ENCODE data around the gene SETD6. TPM values are rescaled to one million over a fixed set of nuclear protein-coding genes. Genes with fewer than 3 reads are reported as not detected.

SETD6 gene
- total and polyA plus RNA-seq, 2 of the 13 experiments (the other 11 are each of a cell fraction or from before 2014, with no cell fraction given), result 24.0 to 25.7 TPM

DNA sequence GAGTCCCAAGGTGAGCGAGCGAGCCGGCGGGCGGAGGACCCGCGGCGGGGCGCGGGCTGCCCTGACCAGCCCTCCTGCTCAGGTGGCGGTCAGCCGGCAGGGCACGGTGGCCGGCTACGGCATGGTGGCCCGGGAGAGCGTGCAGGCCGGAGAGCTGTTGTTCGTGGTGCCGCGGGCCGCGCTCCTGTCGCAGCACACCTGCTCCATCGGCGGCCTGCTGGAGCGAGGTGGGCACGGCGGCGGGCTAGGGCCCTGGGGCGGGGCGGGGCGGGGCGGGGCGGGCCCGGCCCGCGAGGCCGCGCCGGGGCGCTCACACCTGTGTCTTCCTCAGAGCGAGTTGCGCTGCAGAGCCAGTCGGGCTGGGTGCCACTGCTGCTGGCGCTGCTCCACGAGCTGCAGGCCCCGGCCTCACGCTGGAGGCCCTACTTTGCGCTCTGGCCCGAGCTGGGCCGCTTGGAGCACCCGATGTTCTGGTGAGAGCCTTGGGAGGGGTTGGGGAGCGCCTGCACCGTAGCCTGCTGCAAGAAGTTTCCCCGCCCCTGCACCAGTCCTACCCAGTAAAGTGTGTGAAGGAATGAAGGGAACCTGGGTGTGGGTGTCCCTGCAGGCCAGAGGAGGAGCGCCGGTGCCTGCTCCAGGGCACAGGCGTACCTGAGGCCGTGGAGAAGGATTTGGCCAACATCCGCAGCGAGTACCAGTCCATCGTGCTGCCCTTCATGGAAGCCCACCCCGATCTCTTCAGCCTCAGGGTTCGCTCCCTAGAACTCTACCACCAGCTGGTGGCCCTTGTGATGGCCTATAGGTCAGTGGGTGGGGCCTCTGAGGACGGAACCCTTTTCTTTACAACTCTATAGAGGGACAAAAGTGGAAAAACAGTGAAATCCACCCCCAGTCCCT is 802 bp downstream of the SETD6 start (continued):
- no peak for TF ChIP-seq NFE2L1 (CRISPR knock-in tag; IDR thresholded peaks at IDR 0.05; ENCODE audit: borderline replicate concordance)
- TF ChIP-seq, protein P1, sequence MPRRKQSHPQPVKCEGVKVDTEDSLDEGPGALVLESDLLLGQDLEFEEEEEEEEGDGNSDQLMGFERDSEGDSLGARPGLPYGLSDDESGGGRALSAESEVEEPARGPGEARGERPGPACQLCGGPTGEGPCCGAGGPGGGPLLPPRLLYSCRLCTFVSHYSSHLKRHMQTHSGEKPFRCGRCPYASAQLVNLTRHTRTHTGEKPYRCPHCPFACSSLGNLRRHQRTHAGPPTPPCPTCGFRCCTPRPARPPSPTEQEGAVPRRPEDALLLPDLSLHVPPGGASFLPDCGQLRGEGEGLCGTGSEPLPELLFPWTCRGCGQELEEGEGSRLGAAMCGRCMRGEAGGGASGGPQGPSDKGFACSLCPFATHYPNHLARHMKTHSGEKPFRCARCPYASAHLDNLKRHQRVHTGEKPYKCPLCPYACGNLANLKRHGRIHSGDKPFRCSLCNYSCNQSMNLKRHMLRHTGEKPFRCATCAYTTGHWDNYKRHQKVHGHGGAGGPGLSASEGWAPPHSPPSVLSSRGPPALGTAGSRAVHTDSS (CRISPR knock-in tag; conservative IDR thresholded peaks at IDR 0.05), result no peak
- peak; percentile 22 for TF ChIP-seq SRSF4 (IDR thresholded peaks at IDR 0.05; ENCODE audit: low read depth, low read length, poor library complexity, severe bottlenecking)
- TF ChIP-seq, protein P2, sequence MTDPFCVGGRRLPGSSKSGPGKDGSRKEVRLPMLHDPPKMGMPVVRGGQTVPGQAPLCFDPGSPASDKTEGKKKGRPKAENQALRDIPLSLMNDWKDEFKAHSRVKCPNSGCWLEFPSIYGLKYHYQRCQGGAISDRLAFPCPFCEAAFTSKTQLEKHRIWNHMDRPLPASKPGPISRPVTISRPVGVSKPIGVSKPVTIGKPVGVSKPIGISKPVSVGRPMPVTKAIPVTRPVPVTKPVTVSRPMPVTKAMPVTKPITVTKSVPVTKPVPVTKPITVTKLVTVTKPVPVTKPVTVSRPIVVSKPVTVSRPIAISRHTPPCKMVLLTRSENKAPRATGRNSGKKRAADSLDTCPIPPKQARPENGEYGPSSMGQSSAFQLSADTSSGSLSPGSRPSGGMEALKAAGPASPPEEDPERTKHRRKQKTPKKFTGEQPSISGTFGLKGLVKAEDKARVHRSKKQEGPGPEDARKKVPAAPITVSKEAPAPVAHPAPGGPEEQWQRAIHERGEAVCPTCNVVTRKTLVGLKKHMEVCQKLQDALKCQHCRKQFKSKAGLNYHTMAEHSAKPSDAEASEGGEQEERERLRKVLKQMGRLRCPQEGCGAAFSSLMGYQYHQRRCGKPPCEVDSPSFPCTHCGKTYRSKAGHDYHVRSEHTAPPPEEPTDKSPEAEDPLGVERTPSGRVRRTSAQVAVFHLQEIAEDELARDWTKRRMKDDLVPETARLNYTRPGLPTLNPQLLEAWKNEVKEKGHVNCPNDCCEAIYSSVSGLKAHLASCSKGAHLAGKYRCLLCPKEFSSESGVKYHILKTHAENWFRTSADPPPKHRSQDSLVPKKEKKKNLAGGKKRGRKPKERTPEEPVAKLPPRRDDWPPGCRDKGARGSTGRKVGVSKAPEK (CRISPR knock-in tag; IDR thresholded peaks at IDR 0.05; ENCODE audit: borderline replicate concordance), result no peak
- no peak for TF ChIP-seq HES4 (CRISPR knock-in tag; IDR thresholded peaks at IDR 0.05; ENCODE audit: borderline replicate concordance)
- no peak for TF ChIP-seq ZFP36L2 (CRISPR knock-in tag; IDR thresholded peaks at IDR 0.05)
- TF ChIP-seq FOSL2 (CRISPR knock-in tag; IDR thresholded peaks at IDR 0.05), result no peak
- TF ChIP-seq ZNF788 (CRISPR knock-in tag; IDR thresholded peaks at IDR 0.05; ENCODE audit: borderline replicate concordance), result no peak
- no peak for TF ChIP-seq YY1 (IDR thresholded peaks at IDR 0.05; ENCODE audit: insufficient read depth, insufficient replicate concordance, low read depth, low read length)
- TF ChIP-seq GLI4 (CRISPR knock-in tag; IDR thresholded peaks at IDR 0.05; ENCODE audit: borderline replicate concordance), result no peak
- no peak for TF ChIP-seq CCDC6 (CRISPR knock-in tag; IDR thresholded peaks at IDR 0.05)
- peak; percentile 11; the same call in 1 of the 2 replicates for TF ChIP-seq ZMAT3 (CRISPR knock-in tag; conservative IDR thresholded peaks at IDR 0.05)
- TF ChIP-seq ZNF451 (CRISPR knock-in tag; IDR thresholded peaks at IDR 0.05), result no peak
- TF ChIP-seq ZNF33A (CRISPR knock-in tag; IDR thresholded peaks at IDR 0.05; ENCODE audit: borderline replicate concordance), result no peak
- TF ChIP-seq ZNF790 (CRISPR knock-in tag; IDR thresholded peaks at IDR 0.05; ENCODE audit: borderline replicate concordance), result 0 out of 2 replicates have a peak, but pooled peaks have one; percentile 3
- TF ChIP-seq, protein P3, sequence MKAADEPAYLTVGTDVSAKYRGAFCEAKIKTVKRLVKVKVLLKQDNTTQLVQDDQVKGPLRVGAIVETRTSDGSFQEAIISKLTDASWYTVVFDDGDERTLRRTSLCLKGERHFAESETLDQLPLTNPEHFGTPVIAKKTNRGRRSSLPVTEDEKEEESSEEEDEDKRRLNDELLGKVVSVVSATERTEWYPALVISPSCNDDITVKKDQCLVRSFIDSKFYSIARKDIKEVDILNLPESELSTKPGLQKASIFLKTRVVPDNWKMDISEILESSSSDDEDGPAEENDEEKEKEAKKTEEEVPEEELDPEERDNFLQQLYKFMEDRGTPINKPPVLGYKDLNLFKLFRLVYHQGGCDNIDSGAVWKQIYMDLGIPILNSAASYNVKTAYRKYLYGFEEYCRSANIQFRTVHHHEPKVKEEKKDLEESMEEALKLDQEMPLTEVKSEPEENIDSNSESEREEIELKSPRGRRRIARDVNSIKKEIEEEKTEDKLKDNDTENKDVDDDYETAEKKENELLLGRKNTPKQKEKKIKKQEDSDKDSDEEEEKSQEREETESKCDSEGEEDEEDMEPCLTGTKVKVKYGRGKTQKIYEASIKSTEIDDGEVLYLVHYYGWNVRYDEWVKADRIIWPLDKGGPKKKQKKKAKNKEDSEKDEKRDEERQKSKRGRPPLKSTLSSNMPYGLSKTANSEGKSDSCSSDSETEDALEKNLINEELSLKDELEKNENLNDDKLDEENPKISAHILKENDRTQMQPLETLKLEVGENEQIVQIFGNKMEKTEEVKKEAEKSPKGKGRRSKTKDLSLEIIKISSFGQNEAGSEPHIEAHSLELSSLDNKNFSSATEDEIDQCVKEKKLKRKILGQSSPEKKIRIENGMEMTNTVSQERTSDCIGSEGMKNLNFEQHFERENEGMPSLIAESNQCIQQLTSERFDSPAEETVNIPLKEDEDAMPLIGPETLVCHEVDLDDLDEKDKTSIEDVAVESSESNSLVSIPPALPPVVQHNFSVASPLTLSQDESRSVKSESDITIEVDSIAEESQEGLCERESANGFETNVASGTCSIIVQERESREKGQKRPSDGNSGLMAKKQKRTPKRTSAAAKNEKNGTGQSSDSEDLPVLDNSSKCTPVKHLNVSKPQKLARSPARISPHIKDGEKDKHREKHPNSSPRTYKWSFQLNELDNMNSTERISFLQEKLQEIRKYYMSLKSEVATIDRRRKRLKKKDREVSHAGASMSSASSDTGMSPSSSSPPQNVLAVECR (CRISPR knock-in tag; IDR thresholded peaks at IDR 0.05; ENCODE audit: borderline replicate concordance), result peak; percentile 36; the same call in 1 of the 2 replicates

All from HepG2 (cell line).